ENCODE data around the gene CEMIP. TPM values are rescaled to one million over a fixed set of nuclear protein-coding genes. Genes with fewer than 3 reads are reported as not detected.
"Not testable (repeated sequence)": the region's sequence is repeated elsewhere in the genome, so short reads cannot be mapped to it uniquely, and the experiment has no call there.

The CEMIP gene
- total RNA-seq, 2 donors from 2014 or later: 0.04 to 0.05 TPM

DNA sequence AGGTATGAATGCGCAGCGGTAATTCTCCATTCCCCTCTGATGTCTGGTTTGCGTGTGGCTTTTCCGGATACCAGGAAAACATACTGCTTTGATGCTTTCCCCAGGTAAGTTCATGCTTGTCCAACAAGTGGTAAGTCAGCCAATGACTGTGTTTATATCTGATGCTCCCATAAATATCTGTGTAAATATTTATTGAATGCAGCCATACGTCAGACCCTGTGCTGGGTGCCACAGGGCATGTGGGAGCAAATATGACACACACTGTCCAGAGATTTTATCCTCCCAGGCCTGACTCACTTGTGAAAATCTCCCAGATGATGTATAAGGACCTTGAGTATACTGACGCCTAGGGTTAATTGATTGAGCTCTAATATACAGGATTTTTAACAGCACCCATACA, 29.6 kb upstream of the CEMIP start:
- H3K36me3 Mint-ChIP-seq (ENCODE audit: low read depth): peaks cover 18% of the 10 kb centered on the region
- no peak for ATAC-seq (replicated peaks)
- H3K27me3 Mint-ChIP-seq: no peaks in the 10 kb centered on the region
- H3K9me3 Mint-ChIP-seq: peaks cover 3% of the 10 kb centered on the region
- no peak overlapping the region for H3K27ac Mint-ChIP-seq
- H3K4me3 Mint-ChIP-seq: no peak overlapping the region
- no peaks in the 10 kb centered on the region for H3K4me1 Mint-ChIP-seq

DNA sequence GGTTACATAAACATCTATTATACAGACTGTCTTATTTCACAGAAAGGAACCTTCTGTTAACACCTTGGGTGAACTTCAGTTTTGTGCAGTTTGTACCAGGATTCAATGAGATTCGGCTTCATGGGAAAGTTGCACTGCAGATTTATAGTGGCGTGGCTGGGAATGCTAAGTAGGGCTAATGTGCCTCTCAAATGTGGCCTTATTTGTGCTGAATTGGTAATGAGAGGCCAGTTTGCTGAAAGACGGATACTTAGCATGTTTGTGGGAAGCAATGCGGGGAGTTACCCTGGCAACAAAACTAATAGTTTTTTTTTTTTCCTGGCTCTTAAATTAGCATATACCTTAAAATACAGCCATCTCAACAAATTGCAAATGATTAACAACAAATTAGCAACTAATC, 28.6 kb upstream of the CEMIP start:
- no peaks in the 10 kb centered on the region for H3K27me3 Mint-ChIP-seq
- ATAC-seq (replicated peaks): no peak
- peaks cover 18% of the 10 kb centered on the region for H3K36me3 Mint-ChIP-seq (ENCODE audit: low read depth)
- no peak overlapping the region for H3K27ac Mint-ChIP-seq
- H3K4me3 Mint-ChIP-seq: no peak overlapping the region
- H3K4me1 Mint-ChIP-seq: no peaks in the 10 kb centered on the region
- peaks cover 3% of the 10 kb centered on the region for H3K9me3 Mint-ChIP-seq

DNA sequence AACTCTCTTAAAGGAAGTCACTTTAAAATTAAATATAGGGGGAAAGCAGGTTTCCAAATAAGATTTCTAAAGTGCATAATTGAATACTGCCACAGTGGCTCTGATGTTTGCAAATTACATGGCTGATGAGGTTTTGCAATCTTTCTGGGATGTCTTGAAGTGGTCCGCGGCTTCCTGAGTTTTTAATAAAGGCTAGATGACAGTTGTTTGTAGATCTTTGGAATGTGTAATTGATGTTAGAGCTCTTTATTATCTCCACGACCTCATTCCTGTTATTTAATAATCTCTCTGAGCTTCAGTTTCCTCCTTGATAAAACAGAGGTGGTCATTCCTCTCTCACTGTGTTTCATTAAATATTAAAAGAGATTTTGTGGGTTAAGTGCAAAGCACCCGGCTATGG, 27.0 kb upstream of the CEMIP start:
- Mint-ChIP-seq H3K27me3 (no peaks in the 10 kb centered on the region), H3K36me3 (ENCODE audit: low read depth) (peaks cover 18% of the 10 kb centered on the region), H3K4me1 (no peaks in the 10 kb centered on the region), H3K4me3 (no peak overlapping the region), H3K9me3 (no peaks in the 10 kb centered on the region), H3K27ac (no peak overlapping the region)
- no peak for ATAC-seq (replicated peaks)

DNA sequence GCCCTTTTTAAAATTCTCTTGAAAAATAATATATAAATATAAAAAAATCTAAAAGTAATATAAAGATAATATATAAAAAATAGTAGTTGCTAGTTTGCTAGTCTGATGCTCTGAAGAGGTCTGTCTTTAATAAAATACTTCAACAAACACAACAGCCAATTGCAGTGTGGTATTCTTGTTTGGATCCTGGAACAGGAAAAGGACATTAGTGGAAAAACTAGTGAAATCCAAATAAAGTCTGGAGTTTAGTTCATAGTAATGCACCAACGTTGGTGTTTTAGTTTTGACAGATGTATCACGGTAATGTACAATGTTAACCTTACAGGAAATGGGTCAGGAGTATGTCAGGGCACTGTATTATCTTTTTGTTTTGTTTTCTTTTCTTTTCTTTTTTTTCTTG, 26.0 kb upstream of the CEMIP start:
- peaks cover 18% of the 10 kb centered on the region for H3K36me3 Mint-ChIP-seq (ENCODE audit: low read depth)

DNA sequence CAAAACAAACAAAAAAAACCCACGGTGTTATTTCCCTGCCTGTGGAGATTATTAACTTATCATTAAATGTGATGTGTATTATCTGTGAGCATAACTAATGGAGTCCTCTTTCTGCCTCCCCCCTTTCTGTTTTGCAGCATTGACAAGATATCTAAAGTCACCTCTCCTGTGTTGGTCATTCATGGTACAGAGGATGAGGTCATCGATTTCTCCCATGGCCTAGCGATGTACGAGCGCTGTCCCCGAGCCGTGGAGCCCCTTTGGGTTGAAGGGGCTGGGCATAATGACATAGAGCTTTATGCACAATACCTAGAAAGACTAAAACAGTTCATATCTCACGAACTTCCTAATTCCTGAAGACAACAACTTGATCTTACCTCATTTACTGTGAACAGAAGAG, 25.2 kb upstream of the CEMIP start:
- H3K27ac Mint-ChIP-seq: no peak overlapping the region
- no peak for ATAC-seq (replicated peaks)
- no peak overlapping the region for H3K4me3 Mint-ChIP-seq
- no peaks in the 10 kb centered on the region for H3K9me3 Mint-ChIP-seq
- no peaks in the 10 kb centered on the region for H3K4me1 Mint-ChIP-seq
- H3K36me3 Mint-ChIP-seq (ENCODE audit: low read depth): peaks cover 18% of the 10 kb centered on the region
- H3K27me3 Mint-ChIP-seq: no peaks in the 10 kb centered on the region

More for the DNA sequence above, 26.0 kb upstream of the CEMIP start:
- no peak overlapping the region for H3K27ac Mint-ChIP-seq
- H3K27me3 Mint-ChIP-seq: no peaks in the 10 kb centered on the region
- H3K4me3 Mint-ChIP-seq: no peak overlapping the region
- no peaks in the 10 kb centered on the region for H3K9me3 Mint-ChIP-seq
- no peaks in the 10 kb centered on the region for H3K4me1 Mint-ChIP-seq
- ATAC-seq (replicated peaks): no peak

DNA sequence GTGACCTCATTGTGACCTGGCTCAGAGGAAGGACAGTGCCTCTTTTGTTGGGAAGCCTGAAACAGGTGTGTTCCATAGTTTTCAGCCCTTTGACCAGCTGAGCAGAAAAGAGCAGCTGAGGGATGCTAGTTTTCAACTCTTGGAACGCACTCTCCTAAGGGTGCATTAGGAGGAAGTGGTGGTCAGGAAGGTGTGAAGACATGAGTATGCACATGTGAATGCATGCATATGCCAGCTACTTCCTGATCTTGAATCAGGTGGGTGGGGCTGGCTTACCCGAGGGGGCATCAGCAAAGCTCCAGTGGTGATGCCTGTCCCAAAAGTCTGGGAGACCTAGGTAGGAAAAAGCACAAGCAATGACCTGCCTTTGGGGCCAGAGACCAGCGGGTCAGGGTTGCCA, 23.3 kb upstream of the CEMIP start:
- Mint-ChIP-seq H3K36me3 (ENCODE audit: low read depth) (peaks cover 5% of the 10 kb centered on the region), H3K9me3 (no peaks in the 10 kb centered on the region), H3K27ac (no peak overlapping the region), H3K4me1 (no peaks in the 10 kb centered on the region), H3K4me3 (no peak overlapping the region), H3K27me3 (no peaks in the 10 kb centered on the region)
- no peak for ATAC-seq (replicated peaks)

DNA sequence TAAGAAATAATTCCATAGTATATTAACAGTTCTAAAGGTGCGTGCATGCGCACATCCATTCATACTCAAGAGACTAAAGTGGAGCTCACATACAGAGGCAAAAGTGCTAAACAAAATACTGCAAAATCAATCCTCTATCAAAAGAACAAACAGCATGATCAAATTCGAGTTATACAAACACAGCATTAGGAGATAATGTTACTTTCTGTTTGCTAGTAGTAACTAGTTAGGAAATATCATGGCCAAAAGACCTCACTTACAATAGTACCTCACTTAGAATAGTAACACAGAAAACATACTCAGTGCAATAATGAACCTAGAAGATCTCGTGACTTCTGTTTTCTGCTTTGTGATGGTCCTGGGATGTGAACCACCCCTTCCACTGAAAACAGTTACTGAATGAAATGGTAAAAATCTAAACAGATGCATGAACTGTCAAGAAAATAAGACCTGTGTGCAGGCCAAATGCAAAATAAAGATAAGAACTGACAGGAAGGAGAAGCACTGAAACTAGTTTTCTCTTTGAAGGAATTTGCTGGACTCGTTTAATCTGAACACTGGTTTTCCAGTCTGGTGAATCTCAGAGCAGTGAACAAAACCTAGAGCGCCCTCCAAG, 20.9 kb upstream of the CEMIP start:
- Mint-ChIP-seq H3K27ac (no peak overlapping the region), H3K36me3 (ENCODE audit: low read depth) (no peaks in the 10 kb centered on the region), H3K27me3 (no peaks in the 10 kb centered on the region), H3K4me1 (no peaks in the 10 kb centered on the region), H3K9me3 (no peaks in the 10 kb centered on the region), H3K4me3 (no peak overlapping the region)
- ATAC-seq (replicated peaks): no peak

DNA sequence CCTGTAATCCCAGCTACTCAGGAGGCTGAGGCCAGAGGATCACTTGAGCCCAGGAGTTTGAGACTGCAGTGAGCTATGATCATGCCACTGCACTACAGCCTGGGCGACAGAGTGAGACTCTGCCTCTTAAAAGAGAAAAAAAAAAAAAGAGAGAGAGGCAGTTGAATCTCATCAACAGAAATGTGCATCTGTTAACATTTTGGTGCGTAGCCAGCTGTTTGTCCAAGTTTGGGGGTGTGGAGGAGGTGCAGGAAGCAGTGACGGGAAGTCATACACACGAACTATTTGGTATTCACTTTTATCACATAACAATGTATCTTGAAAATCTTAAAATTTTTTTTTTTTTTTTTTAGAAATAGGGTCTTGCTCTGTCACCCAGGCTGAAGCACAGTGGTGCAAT, 18.2 kb upstream of the CEMIP start:
- no peak for ATAC-seq (replicated peaks)
- H3K4me1 Mint-ChIP-seq: no peaks in the 10 kb centered on the region
- no peaks in the 10 kb centered on the region for H3K27me3 Mint-ChIP-seq
- no peaks in the 10 kb centered on the region for H3K9me3 Mint-ChIP-seq
- no peaks in the 10 kb centered on the region for H3K36me3 Mint-ChIP-seq (ENCODE audit: low read depth)
- no peak overlapping the region for H3K27ac Mint-ChIP-seq
- no peak overlapping the region for H3K4me3 Mint-ChIP-seq

DNA sequence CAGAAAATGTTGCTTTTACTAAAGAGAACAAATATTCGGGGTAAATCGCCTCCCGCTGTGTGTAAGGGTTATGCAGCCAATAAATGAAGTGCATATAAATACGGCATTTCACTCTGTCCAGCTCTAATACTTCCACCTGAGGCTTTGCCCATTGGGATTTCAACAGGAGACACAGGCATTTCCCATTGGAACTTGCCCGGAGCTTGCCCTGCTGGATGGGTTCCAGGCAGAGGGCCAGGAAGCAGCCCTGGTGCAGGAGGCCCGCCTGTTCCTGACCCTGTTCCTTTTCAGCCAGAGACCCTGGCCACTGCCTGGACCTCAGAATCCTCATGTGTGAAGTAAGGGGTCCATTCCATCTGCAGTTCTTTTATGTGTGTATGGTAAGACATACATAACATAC, 17.4 kb upstream of the CEMIP start:
- no peaks in the 10 kb centered on the region for H3K4me1 Mint-ChIP-seq
- H3K27me3 Mint-ChIP-seq: no peaks in the 10 kb centered on the region
- no peak overlapping the region for H3K27ac Mint-ChIP-seq
- H3K4me3 Mint-ChIP-seq: no peak overlapping the region
- no peaks in the 10 kb centered on the region for H3K36me3 Mint-ChIP-seq (ENCODE audit: low read depth)
- ATAC-seq (replicated peaks): no peak
- no peaks in the 10 kb centered on the region for H3K9me3 Mint-ChIP-seq

DNA sequence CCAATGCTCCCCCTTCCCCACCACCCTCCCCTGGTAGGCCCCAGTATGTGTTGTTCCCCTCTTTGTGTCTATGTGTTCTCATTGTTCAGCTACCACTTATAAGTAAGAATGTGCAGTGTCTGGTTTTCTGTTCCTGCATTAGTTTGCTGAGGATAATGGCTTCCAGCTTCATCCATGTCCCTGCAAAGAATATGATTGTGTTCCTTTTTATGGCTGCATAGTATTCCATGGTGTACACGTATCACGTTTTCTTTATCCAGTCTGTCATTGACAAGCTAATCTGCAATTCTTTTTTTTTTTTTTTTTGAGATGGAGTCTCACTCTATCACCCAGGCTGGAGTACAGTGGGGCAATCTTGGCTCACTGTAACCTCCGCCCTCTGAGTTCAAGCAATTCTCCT, 15.9 kb upstream of the CEMIP start:
- ATAC-seq (replicated peaks); H3K27ac Mint-ChIP-seq; H3K9me3 Mint-ChIP-seq; H3K36me3 Mint-ChIP-seq (ENCODE audit: low read depth); H3K4me1 Mint-ChIP-seq; H3K27me3 Mint-ChIP-seq; H3K4me3 Mint-ChIP-seq: not testable (repeated sequence)

DNA sequence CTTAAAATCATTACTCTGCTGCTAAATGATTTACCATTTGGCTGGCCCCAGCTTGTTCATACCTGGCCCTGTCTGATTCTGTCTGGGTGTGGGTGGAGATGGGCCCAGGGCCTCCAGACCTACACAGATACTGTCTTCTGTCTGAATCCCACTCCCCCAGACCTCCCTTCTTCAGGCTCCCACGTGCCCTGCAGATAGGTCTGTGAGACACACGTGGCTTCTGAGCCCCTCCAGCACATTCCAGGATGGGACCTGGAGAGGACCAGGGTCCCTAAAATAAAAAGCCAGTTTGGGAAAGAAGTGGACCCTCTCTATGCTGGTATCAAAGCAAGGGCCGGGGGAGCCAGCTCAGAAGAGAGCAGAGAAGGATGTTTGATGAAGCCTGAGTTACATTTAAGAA, 14.6 kb upstream of the CEMIP start:
- Mint-ChIP-seq H3K27me3 (peaks cover under 1% of the 10 kb centered on the region), H3K27ac (no peak overlapping the region), H3K4me3 (no peak overlapping the region), H3K4me1 (no peaks in the 10 kb centered on the region), H3K9me3 (no peaks in the 10 kb centered on the region), H3K36me3 (ENCODE audit: low read depth) (no peaks in the 10 kb centered on the region)
- no peak for ATAC-seq (replicated peaks)

DNA sequence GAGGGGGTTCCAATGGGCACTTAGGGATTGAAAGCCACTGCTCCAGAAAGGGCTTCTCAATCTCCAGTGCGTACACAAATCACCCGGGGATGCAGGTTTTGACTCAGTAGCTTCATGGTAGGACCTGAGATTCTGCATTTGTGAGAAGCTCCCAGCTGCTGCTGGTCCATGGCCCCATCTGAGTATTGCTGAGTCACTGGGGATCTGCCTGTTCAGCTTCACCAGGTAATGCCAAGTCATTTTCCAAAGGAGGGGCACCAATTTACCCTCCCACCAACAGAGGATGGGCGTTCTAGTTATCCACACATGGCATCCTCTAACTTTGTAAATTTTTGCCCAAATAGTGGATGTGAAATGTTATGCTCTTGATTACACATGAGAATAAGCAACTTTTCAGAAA, 12.9 kb upstream of the CEMIP start:
- Mint-ChIP-seq H3K27me3 (peaks cover 7% of the 10 kb centered on the region), H3K4me1 (no peaks in the 10 kb centered on the region), H3K4me3 (no peak overlapping the region), H3K27ac (no peak overlapping the region), H3K36me3 (ENCODE audit: low read depth) (no peaks in the 10 kb centered on the region), H3K9me3 (no peaks in the 10 kb centered on the region)
- ATAC-seq (replicated peaks): no peak

DNA sequence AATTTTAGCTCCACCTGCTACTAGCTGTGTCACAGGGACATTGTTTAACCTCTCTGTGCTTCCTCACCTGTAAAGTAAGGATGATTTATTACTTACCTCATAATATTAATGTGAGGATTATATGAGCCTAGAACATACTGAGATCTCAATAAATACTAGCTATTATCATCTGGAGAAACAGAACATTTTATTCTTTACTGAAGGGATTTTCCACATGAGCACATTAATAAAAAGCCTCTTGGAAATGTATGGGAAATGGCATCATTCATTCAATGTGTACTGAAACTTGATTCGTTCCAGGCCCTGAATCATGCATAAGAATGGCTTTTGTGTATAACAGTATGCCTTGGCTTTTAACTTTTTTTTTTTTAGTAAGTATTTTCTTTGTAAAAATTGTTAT, 11.0 kb upstream of the CEMIP start:
- Mint-ChIP-seq H3K9me3 (no peaks in the 10 kb centered on the region), H3K27me3 (peaks cover 7% of the 10 kb centered on the region), H3K4me1 (no peaks in the 10 kb centered on the region), H3K27ac (no peak overlapping the region), H3K36me3 (ENCODE audit: low read depth) (no peaks in the 10 kb centered on the region), H3K4me3 (no peak overlapping the region)
- no peak for ATAC-seq (replicated peaks)

DNA sequence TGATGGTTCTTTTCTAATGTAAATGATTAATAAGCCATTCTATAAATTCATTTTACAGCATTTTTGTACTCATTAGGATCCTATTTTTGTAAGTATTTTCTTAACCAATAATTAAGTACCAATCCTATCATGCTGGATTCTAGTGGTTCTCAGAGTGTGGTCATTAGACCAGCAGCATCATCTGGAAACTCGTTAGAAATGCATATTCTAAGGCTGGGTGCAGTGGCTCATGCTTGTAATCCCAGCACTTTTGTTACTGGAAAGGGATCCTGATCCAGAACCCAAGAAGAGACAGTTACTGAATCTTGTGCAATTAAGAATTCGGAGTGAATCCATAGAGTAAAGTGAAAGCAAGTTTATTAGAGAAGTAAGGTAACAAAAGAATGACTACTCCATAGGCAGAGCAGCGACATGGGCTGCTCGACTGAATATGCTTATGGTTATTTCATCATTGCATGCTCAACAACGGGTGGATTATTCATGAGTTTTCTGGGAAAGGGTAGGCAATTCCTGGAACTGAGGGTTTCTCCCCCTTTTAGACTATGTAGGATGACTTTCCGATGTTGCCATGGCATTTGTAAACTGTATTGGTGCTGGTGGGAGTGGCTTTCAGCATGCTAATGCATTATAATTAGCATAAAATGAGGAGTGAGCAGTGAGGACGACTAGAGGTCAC, 9.9 kb upstream of the CEMIP start:
- Mint-ChIP-seq H3K4me3 (no peak overlapping the region), H3K36me3 (ENCODE audit: low read depth) (no peaks in the 10 kb centered on the region), H3K27me3 (peaks cover 7% of the 10 kb centered on the region)

DNA sequence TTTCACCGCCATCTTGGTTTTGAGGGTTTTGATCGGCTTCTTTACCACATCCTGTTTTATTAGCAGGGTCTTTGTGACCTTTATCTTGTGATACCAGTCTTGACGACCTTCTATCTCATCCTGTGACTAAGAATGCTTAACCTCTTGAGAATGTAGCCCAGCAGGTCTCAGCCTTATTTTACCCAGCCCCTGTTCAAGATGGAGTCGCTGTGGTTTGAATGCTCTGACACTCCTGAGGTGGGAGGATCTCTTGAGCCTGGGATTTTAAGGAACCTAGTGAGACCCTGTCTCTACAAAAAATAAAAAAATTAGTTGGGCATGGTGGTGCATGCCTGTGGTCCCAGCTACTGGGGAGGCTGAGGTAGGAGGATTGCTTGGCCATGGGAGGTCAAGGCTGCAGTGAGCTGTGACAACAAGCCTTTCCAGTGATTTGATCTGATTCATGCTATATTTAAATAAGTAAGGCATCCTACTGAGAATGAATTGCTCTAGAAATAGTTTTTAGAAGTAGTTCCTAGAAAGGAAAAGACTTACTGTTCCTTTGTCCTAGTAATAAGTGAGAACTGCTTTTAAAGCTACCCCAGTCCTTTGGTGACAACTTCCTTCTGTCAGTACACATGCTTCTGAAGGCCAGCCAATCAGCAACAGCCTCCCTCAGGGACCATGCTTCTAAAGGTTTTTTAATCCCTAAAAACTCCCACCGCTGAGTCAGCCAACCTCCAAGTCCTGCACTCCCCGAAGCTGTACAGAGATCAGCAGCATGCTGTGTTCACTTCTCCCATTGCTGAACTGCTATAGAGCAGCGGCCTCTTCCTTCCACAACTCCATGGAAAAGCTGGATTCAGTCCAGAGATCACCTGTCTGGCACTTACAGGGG, 9.1 kb upstream of the CEMIP start:
- no peak for ATAC-seq (replicated peaks)
- no peaks in the 10 kb centered on the region for H3K9me3 Mint-ChIP-seq
- no peaks in the 10 kb centered on the region for H3K36me3 Mint-ChIP-seq (ENCODE audit: low read depth)
- no peak overlapping the region for H3K4me3 Mint-ChIP-seq
- no peaks in the 10 kb centered on the region for H3K4me1 Mint-ChIP-seq
- H3K27me3 Mint-ChIP-seq: peaks cover 7% of the 10 kb centered on the region
- H3K27ac Mint-ChIP-seq: no peak overlapping the region

More for the DNA sequence above, 9.9 kb upstream of the CEMIP start:
- Mint-ChIP-seq H3K4me1 (no peaks in the 10 kb centered on the region), H3K27ac (no peak overlapping the region), H3K9me3 (no peaks in the 10 kb centered on the region)
- no peak for ATAC-seq (replicated peaks)

All from activated T-helper 17 cell treated with anti-CD3 and anti-CD28 coated beads, Interleukin-2, amount 50 U/mL, for 72 hours (primary cell).